Naive thymus-derived CD4-positive, alpha-beta T cell (primary cell): ENCODE measurements around the gene WAPL. TPM values are rescaled to one million over a fixed set of nuclear protein-coding genes. Genes with fewer than 3 reads are reported as not detected.

Source experiments
- ATAC-seq: fragments of 150-1000 bp; cut with Tn5 transposase; 2 replicates; pipeline ENCODE4 v1.10.0; 2021; ENCODE audit warnings: mild to moderate bottlenecking, moderate library complexity
- CTCF ChIA-PET: fragments of 350-600 bp; sonication (Branson Sonifier 250); formaldehyde crosslinking; loops from one replicate; lab custom pipeline; 2021; ENCODE audit warnings: antibody characterized with exemption; lab: Charles Lee
- POLR2A ChIA-PET: fragments of 350-600 bp; sonication (Branson Sonifier 250); formaldehyde crosslinking; loops from one replicate; lab custom pipeline; 2021; ENCODE audit warnings: antibody characterized with exemption, inconsistent platforms; lab: Charles Lee
- DNase-seq, 9 donors: peaks; one replicate each; pipeline versions ENCODE4 v3.0.0 to v3.0.0-alpha.2; 2020 to 2022; ENCODE audit warnings: mixed read lengths in 1 of 9
- H3K27ac ChIP-seq: one replicate; pipeline ENCODE4 v1.7.0; 2013; ENCODE audit warnings: mild to moderate bottlenecking, low read depth, low read length, moderate library complexity
- H3K27me3 ChIP-seq, 2 donors: one replicate each; pipeline ENCODE4 v1.7.0; 2013; ENCODE audit warnings: low read length in 2 of 2, mild to moderate bottlenecking in 2 of 2, moderate library complexity in 2 of 2; ENCODE audit not compliant: control insufficient read depth in 2 of 2, insufficient read depth in 2 of 2
- H3K36me3 ChIP-seq, 3 experiments: 1 replicate in 2 of 3; 2 replicates in 1 of 3; pipeline ENCODE4 v1.7.0; 2013; ENCODE audit warnings: low read length in 3 of 3, mild to moderate bottlenecking in 3 of 3, moderate library complexity in 1 of 3; ENCODE audit not compliant: insufficient read depth in 3 of 3, control insufficient read depth in 2 of 3
- H3K4me1 ChIP-seq, 2 donors: one replicate each; pipeline ENCODE4 v1.7.0; 2013; ENCODE audit warnings: low read length in 2 of 2, mild to moderate bottlenecking in 2 of 2, moderate library complexity in 1 of 2; ENCODE audit not compliant: control insufficient read depth in 2 of 2, insufficient read depth in 2 of 2
- H3K4me3 ChIP-seq: 2 replicates; pipeline ENCODE4 v1.7.0; 2013; ENCODE audit warnings: mild to moderate bottlenecking, low read length
- H3K9me3 ChIP-seq, 3 experiments: 1 replicate in 2 of 3; 2 replicates in 1 of 3; pipeline ENCODE4 v1.7.0; 2013; ENCODE audit warnings: low read length in 3 of 3; ENCODE audit not compliant: control insufficient read depth in 2 of 3
- H3K27ac Mint-ChIP-seq, 9 donors: one replicate each; pipeline ENCODE4 v1.8.0; 2020 to 2022; ENCODE audit warnings: mixed read lengths in 9 of 9, mild to moderate bottlenecking in 8 of 9, moderate library complexity in 5 of 9, inconsistent platforms in 2 of 9
- H3K27me3 Mint-ChIP-seq, 5 donors: one replicate each; pipeline ENCODE4 v1.8.0; 2021 to 2022; ENCODE audit warnings: mixed read lengths in 5 of 5, mild to moderate bottlenecking in 1 of 5
- H3K36me3 Mint-ChIP-seq, 5 donors: one replicate each; pipeline ENCODE4 v1.8.0; 2020 to 2022; ENCODE audit warnings: mixed read lengths in 5 of 5, mild to moderate bottlenecking in 3 of 5, inconsistent platforms in 1 of 5
- H3K4me1 Mint-ChIP-seq, 7 donors: one replicate each; pipeline ENCODE4 v1.8.0; 2020 to 2022; ENCODE audit warnings: mixed read lengths in 7 of 7, mild to moderate bottlenecking in 3 of 7, inconsistent platforms in 1 of 7
- H3K4me3 Mint-ChIP-seq, 10 donors: one replicate each; pipeline ENCODE4 v1.8.0; 2020 to 2022; ENCODE audit warnings: mild to moderate bottlenecking in 10 of 10, mixed read lengths in 10 of 10, moderate library complexity in 6 of 10, inconsistent platforms in 2 of 10
- H3K9me3 Mint-ChIP-seq, 11 donors: one replicate each; pipeline ENCODE4 v1.8.0; 2020 to 2022; ENCODE audit warnings: mixed read lengths in 11 of 11, mild to moderate bottlenecking in 4 of 11, inconsistent platforms in 1 of 11, moderate library complexity in 1 of 11
- intact Hi-C, 2 donors: fragments of 100-400 bp; cut with micrococcal nuclease; formaldehyde crosslinking; loops; one replicate each; pipeline ENCODE4 v1.15.1; 2023
- polyA plus RNA-seq, 2 donors: library from polyadenylated mRNA; unstranded; fragments of 300-500 nt; fragmentation: Illumina TruSeq; gene quantifications; one replicate each; pipeline ENCODE4 v1.2.3, GENCODE V29; 2021
- total RNA-seq, 6 experiments: library from RNA in 5 of 6; stranded (reverse) in 5 of 6; gene quantifications; 1 replicate in 5 of 6; 2 replicates in 1 of 6; pipeline ENCODE4 v1.2.3 and lab custom pipeline; 2021 to 2026

WAPL gene
- total and polyA plus RNA-seq, 7 experiments from 2014 or later: 40.3 to 59.2 (median 49.5) TPM

DNA sequence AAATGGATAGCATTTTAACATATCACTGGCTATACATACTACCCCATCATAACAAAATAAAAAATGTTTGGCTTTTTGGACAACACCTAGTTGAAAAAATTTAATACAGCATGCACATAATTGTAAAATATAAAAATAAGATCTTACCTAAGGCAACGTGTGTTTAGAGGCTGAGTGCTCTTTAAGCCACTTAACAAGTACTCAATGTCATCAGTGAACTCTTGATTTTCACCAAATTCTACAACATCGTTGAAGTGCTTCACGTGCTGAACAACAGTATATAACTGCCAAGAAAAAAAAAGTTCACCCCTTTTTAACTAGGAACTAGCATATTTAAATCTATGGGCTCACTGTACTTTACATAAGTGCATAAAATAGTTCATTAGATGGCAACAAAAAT is 49.5 kb downstream of the WAPL start:
- Mint-ChIP-seq H3K27ac (no peak overlapping the region), H3K4me3 (no peak overlapping the region), H3K36me3 (peaks cover 0 to 28% (median 18%) of the 10 kb centered on the region in 5 donors), H3K4me1 (peaks cover 4 to 23% (median 11%) of the 10 kb centered on the region in 7 donors), H3K9me3 (no peaks in the 10 kb centered on the region), H3K27me3 (no peaks in the 10 kb centered on the region)
- Histone ChIP-seq H3K27ac (no peak overlapping the region), H3K4me3 (no peak overlapping the region), H3K27me3 (no peaks in the 10 kb centered on the region), H3K9me3 (no peaks in the 10 kb centered on the region), H3K36me3 (peaks cover 8 to 20% (median 13%) of the 10 kb centered on the region in 3 experiments), H3K4me1 (no peaks in the 10 kb centered on the region)
- ChIA-PET CTCF (interaction anchor here (1.7 kb wide), 1 partner anchor 72 kb away, joined by 6 read pairs; no protein-coding TSS in a partner anchor), POLR2A (interaction anchor here (1.1 kb wide), 1 partner anchor 72 kb away, joined by 3 read pairs; no protein-coding TSS in a partner anchor)
- no peak for DNase-seq
- intact Hi-C loops: loop anchor here in 1 of 2 donors (2.0 kb wide), 2 partner anchors 13 to 15 kb away; no protein-coding TSS in a partner anchor
- no peak for ATAC-seq

- ChIA-PET POLR2A (no interaction called here), CTCF (no interaction called here)
- no peak for DNase-seq
- H3K4me3 Mint-ChIP-seq: no peak overlapping the region
- Histone ChIP-seq H3K9me3 (no peaks in the 10 kb centered on the region), H3K36me3 (peaks cover 8 to 52% (median 12%) of the 10 kb centered on the region in 3 experiments), H3K27ac (no peak overlapping the region), H3K4me3 (no peak overlapping the region), H3K27me3 (no peaks in the 10 kb centered on the region), H3K4me1 (no peaks in the 10 kb centered on the region)
- no peak for ATAC-seq
- no peaks in the 10 kb centered on the region for H3K9me3 Mint-ChIP-seq
- H3K27me3 Mint-ChIP-seq: no peaks in the 10 kb centered on the region
- peak overlapping the region in 6 of 9 donors; percentile 3 to 76 (median 31) for H3K27ac Mint-ChIP-seq
- intact Hi-C loops: no loop called here
- peaks cover 4 to 57% (median 19%) of the 10 kb centered on the region in 5 donors for H3K36me3 Mint-ChIP-seq
- H3K4me1 Mint-ChIP-seq: peaks cover 0 to 3% (median 0%) of the 10 kb centered on the region in 7 donors
Measured at GRCh38 chr10:86461963-86462804, 59.4 kb downstream of the WAPL start.

- Mint-ChIP-seq H3K36me3 (peaks cover 17 to 69% (median 51%) of the 10 kb centered on the region in 5 donors), H3K9me3 (no peaks in the 10 kb centered on the region), H3K27me3 (no peaks in the 10 kb centered on the region), H3K27ac (peak overlapping the region in 6 of 9 donors; percentile 5 to 38 (median 22)), H3K4me3 (no peak overlapping the region), H3K4me1 (peaks cover 15 to 45% (median 34%) of the 10 kb centered on the region in 7 donors)
- no peak overlapping the region for H3K4me3 ChIP-seq
- ATAC-seq: no peak
- intact Hi-C loops: loop anchor here in 1 of 2 donors (2.0 kb wide), 1 partner anchor 51 kb away; no protein-coding TSS in a partner anchor
- DNase-seq: no peak
- no peak overlapping the region for H3K27ac ChIP-seq
- POLR2A ChIA-PET: no interaction called here
- H3K27me3 ChIP-seq: no peaks in the 10 kb centered on the region
- peaks cover 4 to 42% (median 8%) of the 10 kb centered on the region in 3 experiments for H3K36me3 ChIP-seq
- H3K9me3 ChIP-seq: no peaks in the 10 kb centered on the region
- H3K4me1 ChIP-seq: no peaks in the 10 kb centered on the region
- CTCF ChIA-PET: no interaction called here
Measured at GRCh38 chr10:86451604-86451960, 70.0 kb downstream of the WAPL start.

DNA sequence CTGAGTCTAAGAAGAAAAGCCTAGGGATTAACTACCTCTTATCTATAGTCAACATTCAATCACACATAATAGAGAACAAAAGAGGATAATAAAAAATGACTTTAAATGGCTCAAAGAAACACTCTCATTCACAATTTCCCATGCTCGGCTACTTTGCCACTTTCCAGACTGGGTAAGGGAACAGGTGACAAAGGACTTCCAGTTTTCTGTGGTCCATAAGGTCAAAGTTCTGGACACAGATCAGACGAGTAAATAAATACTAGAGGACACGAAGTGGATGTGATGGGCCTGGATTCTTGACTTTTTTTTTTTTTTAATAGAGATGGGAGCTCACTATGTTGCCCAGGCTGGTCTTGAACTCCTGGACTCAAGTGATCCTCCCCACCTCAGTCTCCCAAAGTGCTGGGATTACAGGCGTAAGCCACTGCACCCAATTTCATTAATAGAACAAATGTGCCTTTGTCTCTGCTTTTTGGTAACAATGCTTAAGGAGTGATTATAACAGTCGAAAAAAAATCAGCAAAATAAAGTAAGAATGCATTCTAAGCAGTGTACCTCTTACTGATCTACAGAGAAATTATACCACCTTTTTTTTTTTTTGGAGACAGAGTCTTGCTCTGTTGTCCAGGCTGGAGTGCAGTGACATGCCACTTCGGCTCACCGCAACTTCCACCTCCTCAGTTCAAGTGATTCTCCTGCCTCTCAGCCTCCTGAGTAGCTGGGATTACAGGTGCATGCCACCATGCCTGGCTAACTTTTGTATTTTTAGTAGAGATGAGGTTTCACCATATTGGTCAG is 70.6 kb downstream of the WAPL start:
- Histone ChIP-seq H3K4me3 (no peak overlapping the region), H3K4me1 (no peaks in the 10 kb centered on the region), H3K27me3 (no peaks in the 10 kb centered on the region), H3K9me3 (no peaks in the 10 kb centered on the region), H3K27ac (no peak overlapping the region), H3K36me3 (peaks cover 4 to 44% (median 14%) of the 10 kb centered on the region in 3 experiments)
- intact Hi-C loops: loop anchor here in 1 of 2 donors (2.0 kb wide), 1 partner anchor 50 kb away; no protein-coding TSS in a partner anchor
- peaks cover 15 to 48% (median 37%) of the 10 kb centered on the region in 7 donors for H3K4me1 Mint-ChIP-seq
- no peaks in the 10 kb centered on the region for H3K9me3 Mint-ChIP-seq
- ChIA-PET CTCF (no interaction called here), POLR2A (no interaction called here)
- DNase-seq (no peak), ATAC-seq (no peak)
- peak overlapping the region in 7 of 9 donors; percentile 4 to 83 (median 46) for H3K27ac Mint-ChIP-seq
- H3K36me3 Mint-ChIP-seq: peaks cover 20 to 70% (median 47%) of the 10 kb centered on the region in 5 donors
- no peaks in the 10 kb centered on the region for H3K27me3 Mint-ChIP-seq
- H3K4me3 Mint-ChIP-seq: no peak overlapping the region

- peaks cover 20 to 65% (median 42%) of the 10 kb centered on the region in 5 donors for H3K36me3 Mint-ChIP-seq
- H3K9me3 Mint-ChIP-seq: no peaks in the 10 kb centered on the region
- intact Hi-C loops: loop anchor here (2.0 to 5.0 kb wide), 2 partner anchors 49 to 72 kb away; partner anchors contain the start of gene WAPL (in 1 of the 2)
- peaks cover 4 to 49% (median 17%) of the 10 kb centered on the region in 3 experiments for H3K36me3 ChIP-seq
- H3K4me1 ChIP-seq: no peaks in the 10 kb centered on the region
- peak overlapping the region in 7 of 10 donors; percentile 3 to 63 (median 31) for H3K4me3 Mint-ChIP-seq
- H3K9me3 ChIP-seq: no peaks in the 10 kb centered on the region
- ATAC-seq (peak; percentile 41), DNase-seq (peak in 2 of 9 donors; percentile 8 to 20)
- H3K4me1 Mint-ChIP-seq: peaks cover 15 to 48% (median 37%) of the 10 kb centered on the region in 7 donors
- peak overlapping the region; percentile 2 to 85 (median 71) for H3K27ac Mint-ChIP-seq
- POLR2A ChIA-PET: no interaction called here
- H3K27ac ChIP-seq: no peak overlapping the region
- no peaks in the 10 kb centered on the region for H3K27me3 Mint-ChIP-seq
- H3K27me3 ChIP-seq: no peaks in the 10 kb centered on the region
- CTCF ChIA-PET: no interaction called here
- H3K4me3 ChIP-seq: no peak overlapping the region
Measured at GRCh38 chr10:86449926-86450558, 71.5 kb downstream of the WAPL start.

DNA sequence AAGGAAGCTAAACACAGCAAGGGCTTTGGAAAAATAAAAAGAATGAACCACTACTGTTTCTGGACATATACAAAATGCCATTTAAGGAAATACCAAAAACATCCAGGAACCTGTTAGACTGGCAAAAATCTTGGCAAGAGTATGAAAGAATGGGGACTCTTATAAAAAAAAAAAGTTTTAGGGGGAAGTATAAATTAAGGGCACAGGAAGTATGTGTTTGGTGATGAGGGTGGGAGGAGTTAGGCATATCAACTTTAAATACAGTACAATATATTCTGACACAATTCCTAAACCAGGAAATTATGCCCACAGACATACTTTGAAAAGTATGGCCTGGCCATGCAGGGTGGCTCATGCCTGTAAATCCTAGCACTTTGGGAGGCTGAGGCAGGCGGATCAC is 74.2 kb downstream of the WAPL start:
- DNase-seq: no peak
- ChIA-PET POLR2A (no interaction called here), CTCF (interaction anchor here (1.4 kb wide), 1 partner anchor 48 kb away, joined by 3 read pairs; no protein-coding TSS in a partner anchor)
- Mint-ChIP-seq H3K36me3 (peaks cover 25 to 69% (median 39%) of the 10 kb centered on the region in 5 donors), H3K9me3 (no peaks in the 10 kb centered on the region), H3K4me1 (peaks cover 15 to 48% (median 37%) of the 10 kb centered on the region in 7 donors), H3K27ac (peak overlapping the region in 8 of 9 donors; percentile 5 to 73 (median 48)), H3K4me3 (peak overlapping the region in 1 of 10 donors; percentile 21), H3K27me3 (no peaks in the 10 kb centered on the region)
- H3K36me3 ChIP-seq: peaks cover 8 to 54% (median 23%) of the 10 kb centered on the region in 3 experiments
- H3K27ac ChIP-seq: no peak overlapping the region
- H3K4me3 ChIP-seq: no peak overlapping the region
- no peaks in the 10 kb centered on the region for H3K27me3 ChIP-seq
- ATAC-seq: no peak
- H3K9me3 ChIP-seq: no peaks in the 10 kb centered on the region
- intact Hi-C loops: loop anchor here in 1 of 2 donors (2.0 to 5.0 kb wide), 2 partner anchors 47 to 75 kb away; partner anchors contain the start of gene WAPL
- H3K4me1 ChIP-seq: no peaks in the 10 kb centered on the region
